OCI-M2 (cell line): ENCODE results near the gene MRM3.
"Not testable (repeated sequence)": the region's sequence is repeated elsewhere in the genome, so short reads cannot be mapped to it uniquely, and the experiment has no call there.

Experiments used
- DNase-seq: peaks from one replicate; lab custom pipeline; 2025; ENCODE audit not compliant: unreplicated experiment; lab: John Stamatoyannopoulos, UW

The MRM3 gene, protein sequence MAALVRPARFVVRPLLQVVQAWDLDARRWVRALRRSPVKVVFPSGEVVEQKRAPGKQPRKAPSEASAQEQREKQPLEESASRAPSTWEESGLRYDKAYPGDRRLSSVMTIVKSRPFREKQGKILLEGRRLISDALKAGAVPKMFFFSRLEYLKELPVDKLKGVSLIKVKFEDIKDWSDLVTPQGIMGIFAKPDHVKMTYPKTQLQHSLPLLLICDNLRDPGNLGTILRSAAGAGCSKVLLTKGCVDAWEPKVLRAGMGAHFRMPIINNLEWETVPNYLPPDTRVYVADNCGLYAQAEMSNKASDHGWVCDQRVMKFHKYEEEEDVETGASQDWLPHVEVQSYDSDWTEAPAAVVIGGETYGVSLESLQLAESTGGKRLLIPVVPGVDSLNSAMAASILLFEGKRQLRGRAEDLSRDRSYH

DNA sequence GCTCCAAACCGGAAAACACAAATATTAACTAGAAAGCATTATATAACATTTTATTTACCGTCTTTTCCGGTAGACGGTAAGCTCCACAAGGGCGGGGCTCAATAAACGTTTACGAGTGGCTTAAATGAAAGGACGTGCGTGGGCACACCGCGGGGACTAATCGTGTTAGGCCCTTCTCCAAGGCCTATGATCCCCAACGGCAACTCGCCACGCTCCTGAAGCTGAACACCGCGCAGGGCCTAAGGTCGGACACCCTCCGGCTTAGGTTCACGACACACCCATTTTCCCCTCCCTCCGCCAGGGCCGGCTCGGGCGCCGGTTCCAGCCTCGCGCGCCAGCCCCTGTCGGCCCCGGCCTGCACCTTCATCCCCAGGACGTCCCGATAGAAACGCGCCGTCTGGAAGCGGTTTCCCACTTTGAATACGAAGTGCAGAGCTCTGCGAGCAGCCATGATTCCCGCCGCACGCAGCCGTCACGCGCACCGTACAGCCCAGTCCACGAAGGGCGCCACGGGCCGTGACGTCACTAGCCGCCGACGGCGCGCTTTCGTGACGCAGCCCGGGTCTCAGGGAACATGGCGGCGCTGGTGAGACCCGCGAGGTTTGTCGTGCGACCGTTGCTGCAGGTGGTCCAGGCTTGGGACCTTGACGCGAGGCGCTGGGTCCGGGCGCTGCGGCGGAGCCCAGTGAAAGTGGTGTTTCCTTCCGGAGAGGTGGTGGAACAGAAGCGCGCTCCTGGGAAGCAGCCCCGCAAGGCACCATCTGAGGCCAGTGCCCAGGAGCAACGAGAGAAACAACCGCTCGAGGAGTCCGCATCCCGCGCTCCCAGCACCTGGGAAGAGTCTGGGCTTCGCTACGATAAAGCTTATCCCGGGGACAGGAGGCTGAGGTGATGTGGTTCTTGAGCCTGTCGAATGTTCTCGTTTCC, at the start of gene MRM3, which contains the start of gene GLOD4:
Gene MRM3, plus strand, starts transcription at position 549 of the 927 bp plus-strand sequence. Its CDS starts 26 bp downstream, at position 575.
Gene GLOD4, minus strand, starts transcription at position 476 of the 927 bp plus-strand sequence. Its CDS starts 25 bp downstream, at position 451.
- peak; percentile 35 for DNase-seq

- no peak for DNase-seq
Observed at GRCh38 chr17:732902-733720, 49.0 kb upstream of the MRM3 start.

DNA sequence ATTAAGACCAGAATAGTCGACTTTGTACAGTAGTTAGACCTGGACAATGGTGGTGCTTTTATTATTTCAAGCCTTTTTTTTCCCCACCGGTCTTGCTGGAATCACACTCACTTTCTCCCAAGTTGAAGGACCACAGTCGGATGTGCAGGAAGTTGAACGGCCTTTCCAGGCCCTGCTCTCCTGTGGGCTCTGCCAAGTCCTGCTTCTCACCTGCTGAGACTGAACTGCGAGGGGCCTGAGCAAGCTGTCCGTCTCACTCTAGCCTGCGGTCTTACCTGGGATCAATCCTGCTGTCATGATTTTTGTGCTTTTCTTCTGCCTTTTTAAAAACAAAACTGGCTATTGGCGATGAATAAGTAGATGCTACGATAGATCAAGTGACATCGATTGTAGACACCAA, 48.4 kb upstream of the MRM3 start:
- no peak for DNase-seq

- DNase-seq: no peak
Observed at GRCh38 chr17:737561-738113, 44.5 kb upstream of the MRM3 start.

DNA sequence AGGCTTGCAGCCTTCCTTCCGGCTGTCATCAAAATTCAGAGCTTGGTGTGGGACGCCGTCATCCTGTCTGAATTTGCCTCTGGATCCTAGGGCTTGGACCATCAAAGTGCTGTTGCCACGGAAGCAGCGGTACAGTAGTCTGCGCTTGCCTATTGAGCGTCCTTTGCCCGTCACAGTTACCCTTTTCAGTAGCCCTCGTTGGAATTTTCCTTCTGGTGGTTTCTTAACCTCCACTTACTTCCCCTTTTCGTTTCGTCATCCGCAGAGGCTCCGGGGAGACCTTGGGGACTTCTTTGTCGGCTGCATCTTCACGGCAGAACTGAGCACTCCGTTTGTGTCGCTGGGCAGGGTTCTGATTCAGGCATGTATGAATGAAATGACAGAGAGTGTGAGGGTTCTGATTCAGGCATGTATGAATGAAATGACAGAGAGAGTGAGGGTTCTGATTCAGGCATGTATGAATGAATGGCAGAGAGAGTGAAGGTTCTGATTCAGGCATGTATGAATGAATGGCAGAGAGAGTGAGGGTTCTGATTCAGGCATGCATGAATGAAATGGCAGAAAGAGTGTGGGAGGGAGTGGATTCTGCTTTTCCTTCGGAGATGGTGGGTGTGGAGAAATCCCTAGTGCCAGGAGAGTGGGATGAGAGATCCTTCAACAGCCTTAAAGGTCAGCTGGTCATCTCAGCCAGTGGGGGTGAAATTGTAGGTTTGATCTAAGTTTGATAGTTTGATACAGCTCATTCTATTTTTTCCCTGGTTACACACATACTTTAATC, 41.7 kb upstream of the MRM3 start:
- DNase-seq: no peak

- DNase-seq: no peak
Observed at GRCh38 chr17:742147-742793, 39.9 kb upstream of the MRM3 start.

DNA sequence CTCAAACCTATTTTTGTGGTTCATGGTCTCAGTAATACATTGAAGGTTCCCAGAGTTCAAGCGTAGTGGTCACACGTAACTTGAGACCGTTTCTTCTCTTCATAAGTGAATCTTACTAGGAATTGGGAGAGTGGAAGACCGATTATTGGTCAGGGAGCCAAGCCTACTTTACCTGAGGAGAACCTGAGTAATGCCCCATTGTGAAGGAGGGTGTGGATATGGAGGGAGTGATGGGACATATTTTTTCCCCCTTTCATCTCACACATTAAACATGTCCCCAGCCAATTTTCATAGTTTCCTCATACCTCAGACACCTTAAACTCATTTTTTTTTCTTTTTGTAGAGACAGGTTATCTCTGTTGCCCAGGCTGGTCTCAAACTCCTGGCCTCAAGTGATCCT, 39.0 kb upstream of the MRM3 start:
- no peak for DNase-seq

DNA sequence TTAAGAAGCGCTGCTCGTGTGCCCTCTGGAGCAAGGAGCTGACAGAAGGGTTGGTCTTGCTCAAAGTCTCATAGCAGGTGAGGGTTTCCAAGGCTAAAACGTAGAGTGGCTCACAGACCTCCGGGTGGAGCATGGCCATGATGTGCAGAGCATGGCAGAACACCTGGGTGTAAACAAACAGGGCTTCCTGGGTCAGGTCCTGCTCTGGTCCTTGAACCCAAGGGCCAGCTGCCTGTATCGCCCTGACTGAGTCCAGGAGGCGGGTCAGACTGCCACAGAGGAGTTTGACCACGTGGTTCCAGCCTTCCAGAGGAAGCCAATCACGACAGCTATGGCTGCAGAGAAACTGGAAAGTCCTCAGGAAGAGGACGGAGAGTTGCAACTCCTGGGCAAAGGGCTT, 37.2 kb upstream of the MRM3 start:
- no peak for DNase-seq

DNA sequence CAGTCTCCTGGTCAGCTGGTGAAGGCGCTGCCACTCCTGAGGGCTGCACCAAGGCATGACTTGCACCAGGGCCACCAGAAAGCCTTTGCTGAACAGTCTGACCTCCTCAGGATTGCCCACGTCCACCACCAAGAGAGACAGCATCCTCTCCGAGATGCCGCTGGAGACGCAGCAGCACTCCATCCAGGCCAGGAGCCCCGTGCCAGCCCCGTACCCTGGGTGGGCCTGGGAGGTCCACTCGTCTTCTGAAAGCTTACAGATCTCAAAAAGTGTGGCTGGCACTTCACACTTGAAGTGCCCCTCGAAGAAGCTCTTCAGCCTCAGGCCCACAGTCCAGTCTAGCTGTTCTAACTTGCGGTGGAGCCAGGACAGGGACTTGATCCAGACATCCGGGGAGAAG, 36.7 kb upstream of the MRM3 start:
- no peak for DNase-seq

GRCh38 chr17:746181-746580, 36.0 kb upstream of the MRM3 start:
- no peak for DNase-seq

GRCh38 chr17:746783-747629, 35.1 kb upstream of the MRM3 start:
- no peak for DNase-seq

- not testable (repeated sequence) for DNase-seq
Observed at GRCh38 chr17:748604-749003, 33.5 kb upstream of the MRM3 start.

DNA sequence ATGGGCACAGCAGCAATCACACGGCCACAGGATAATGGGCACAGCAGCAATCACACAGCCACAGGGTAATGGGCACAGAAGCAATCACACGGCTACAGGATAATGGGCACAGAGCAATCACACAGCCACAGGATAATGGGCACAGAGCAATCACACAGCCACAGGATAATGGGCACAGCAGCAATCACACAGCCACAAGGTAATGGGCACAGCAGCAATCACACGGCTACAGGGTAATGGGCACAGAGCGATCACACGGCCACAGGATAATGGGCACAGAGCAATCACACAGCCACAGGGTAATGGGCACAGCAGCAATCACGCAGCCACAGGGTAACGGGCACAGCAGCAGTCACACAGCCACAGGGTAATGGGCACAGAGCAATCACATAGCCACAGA, 32.8 kb upstream of the MRM3 start:
- DNase-seq: not testable (repeated sequence)

DNA sequence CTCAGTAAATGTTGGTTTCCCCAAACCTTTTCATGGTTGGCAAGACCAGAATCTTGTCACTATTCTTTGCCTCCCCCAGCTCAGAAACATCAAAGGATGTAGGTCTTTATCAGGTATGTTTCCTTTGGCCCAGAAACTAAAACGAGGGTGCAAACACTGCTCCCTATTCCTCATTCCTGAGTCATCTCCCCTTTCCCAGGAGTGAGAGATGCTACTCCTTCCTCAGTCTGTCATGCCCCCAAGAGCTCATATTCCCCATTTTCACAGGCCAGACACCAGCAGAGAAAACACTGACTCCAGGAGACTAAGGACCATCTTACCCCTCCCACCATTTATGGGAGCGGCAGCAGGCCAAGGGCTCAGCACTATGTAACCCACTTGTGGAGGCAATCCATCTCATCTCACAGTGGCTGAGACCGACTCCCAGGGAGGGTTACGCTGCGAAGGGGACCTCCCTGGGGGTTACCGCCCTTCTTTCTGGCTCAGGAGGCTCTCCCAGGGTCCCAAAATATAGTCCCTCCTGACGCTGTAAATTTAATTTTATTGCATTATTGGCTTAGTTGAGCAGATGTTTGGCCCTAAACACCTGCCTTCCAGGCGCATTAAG, 31.6 kb upstream of the MRM3 start:
- no peak for DNase-seq

DNA sequence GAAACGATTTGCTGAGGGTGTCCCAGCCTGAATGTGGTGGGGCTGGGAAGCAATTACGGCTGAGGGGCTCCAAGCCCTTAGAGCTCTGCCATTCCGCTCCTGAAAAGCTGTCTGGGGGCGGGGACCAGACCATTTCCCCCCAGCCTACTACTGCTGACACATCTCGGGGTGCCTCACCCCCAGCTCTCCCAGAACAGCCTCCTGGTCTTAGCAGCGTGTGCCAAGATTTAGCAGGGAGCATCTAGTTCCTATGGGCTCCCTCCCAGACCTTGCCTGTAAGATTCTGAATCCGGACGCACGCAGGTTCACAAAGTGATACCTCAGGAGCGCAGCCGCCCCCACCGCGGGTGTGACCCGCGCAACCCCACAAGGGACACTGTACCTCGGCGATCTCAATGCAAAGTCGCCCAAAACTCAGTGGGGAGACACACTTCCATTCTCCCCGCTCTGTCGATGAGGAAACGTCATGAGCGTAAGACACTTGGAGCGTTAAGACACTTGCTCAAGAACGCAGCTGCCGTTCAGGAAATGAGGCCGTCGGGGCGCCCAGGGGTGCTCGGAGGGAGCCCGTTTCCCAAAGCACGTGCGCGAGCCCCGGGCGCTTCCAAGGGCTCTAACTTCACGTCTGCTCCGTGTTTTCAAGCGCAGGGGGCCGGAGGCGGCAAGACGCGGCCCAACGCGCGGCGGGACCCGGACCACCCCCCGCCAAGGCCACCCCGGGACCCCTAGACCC, 30.7 kb upstream of the MRM3 start:
- no peak for DNase-seq

- DNase-seq: peak; percentile 52
Observed at GRCh38 chr17:752002-752619, 30.0 kb upstream of the MRM3 start, which contains the start of gene GEMIN4. GEMIN4 (minus strand) TSS chr17:752264; CDS start chr17:752142, 122 bp downstream.
